MM.1S (cell line): ENCODE data around the gene NFKB2.

Experiments used
- EZH2phosphoT487 ChIP-seq: fragments of 300-600 bp; sonication (generic); IDR thresholded peaks from 2 replicates; pipeline ENCODE4 v1.6.1; 2018; ENCODE audit warnings: antibody characterized with exemption, low read length
- TF ChIP-seq, protein P1 (sequence below): fragments of 300-600 bp; sonication (generic); IDR thresholded peaks from 2 replicates; pipeline ENCODE4 v1.5.1; 2016; ENCODE audit warnings: antibody characterized with exemption, low read length, mixed read lengths

DNA sequence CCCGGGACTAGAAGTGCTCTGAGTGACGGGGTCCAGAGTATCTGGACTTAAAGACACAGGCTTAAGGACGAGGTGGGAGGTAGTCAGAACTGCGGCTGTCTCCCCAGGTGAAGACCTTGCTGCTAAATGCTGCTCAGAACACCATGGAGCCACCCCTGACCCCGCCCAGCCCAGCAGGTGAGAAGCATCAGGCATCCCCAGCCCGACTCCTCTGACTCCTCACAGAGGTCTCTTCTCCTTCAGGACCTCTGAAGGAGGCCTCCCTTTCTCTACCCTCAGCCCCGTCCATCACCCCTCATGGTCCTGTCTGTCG, 5.8 kb downstream of the NFKB2 start:
- TF ChIP-seq, protein P1, sequence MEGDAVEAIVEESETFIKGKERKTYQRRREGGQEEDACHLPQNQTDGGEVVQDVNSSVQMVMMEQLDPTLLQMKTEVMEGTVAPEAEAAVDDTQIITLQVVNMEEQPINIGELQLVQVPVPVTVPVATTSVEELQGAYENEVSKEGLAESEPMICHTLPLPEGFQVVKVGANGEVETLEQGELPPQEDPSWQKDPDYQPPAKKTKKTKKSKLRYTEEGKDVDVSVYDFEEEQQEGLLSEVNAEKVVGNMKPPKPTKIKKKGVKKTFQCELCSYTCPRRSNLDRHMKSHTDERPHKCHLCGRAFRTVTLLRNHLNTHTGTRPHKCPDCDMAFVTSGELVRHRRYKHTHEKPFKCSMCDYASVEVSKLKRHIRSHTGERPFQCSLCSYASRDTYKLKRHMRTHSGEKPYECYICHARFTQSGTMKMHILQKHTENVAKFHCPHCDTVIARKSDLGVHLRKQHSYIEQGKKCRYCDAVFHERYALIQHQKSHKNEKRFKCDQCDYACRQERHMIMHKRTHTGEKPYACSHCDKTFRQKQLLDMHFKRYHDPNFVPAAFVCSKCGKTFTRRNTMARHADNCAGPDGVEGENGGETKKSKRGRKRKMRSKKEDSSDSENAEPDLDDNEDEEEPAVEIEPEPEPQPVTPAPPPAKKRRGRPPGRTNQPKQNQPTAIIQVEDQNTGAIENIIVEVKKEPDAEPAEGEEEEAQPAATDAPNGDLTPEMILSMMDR, result no peak
- TF ChIP-seq EZH2phosphoT487, result no peak
